Measurements from ENCODE around the gene MRLN. TPM values are rescaled to one million over a fixed set of nuclear protein-coding genes. Genes with fewer than 3 reads are reported as not detected.

Gene MRLN
- total and polyA plus RNA-seq, 2 experiments from 2014 or later: not detected

DNA sequence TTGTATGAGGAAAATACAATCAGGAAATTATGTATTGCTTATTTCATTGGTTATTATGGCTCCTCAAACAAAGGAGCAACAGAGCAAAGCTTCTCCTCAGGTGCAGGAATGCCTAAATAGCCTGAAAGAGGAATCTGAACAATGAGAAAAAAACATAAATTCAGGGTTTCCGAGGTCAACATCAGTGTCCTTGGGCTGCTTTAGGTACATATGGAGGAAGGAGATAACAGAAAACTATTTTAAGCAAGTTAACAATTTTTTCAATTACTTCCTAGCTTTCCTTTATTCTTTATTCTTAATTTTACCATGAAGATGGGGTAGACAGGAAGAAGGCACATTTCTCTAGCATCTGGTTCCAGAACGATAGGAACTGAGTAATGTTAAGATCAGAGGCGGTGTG is 57.6 kb downstream of the MRLN start:
- TF ChIP-seq EZH2 (IDR thresholded peaks at IDR 0.05; ENCODE audit: borderline replicate concordance) (no peak), CTCF (IDR thresholded peaks at IDR 0.05; ENCODE audit: poor library complexity) (no peak), EZH2phosphoT487 (IDR thresholded peaks at IDR 0.05; ENCODE audit: low read depth, severe bottlenecking, unreplicated experiment) (no peak)
- no peaks in the 10 kb centered on the region for H3K9me2 ChIP-seq (replicated peaks; ENCODE audit: insufficient read depth)
- no peak overlapping the region for H3K4me2 ChIP-seq
- no peaks in the 10 kb centered on the region for H4K20me1 ChIP-seq (ENCODE audit: insufficient read depth, poor library complexity, severe bottlenecking)
- no peaks in the 10 kb centered on the region for H3K27me3 ChIP-seq
- no peak overlapping the region for H2AFZ ChIP-seq
- 92% methylated on average over 3 of the region's 3 CpGs for WGBS (ENCODE audit: low lambda C conversion rate, missing lambda C conversion rate)
- no peaks in the 10 kb centered on the region for H3K9me3 ChIP-seq (ENCODE audit: low read depth)
- no peaks in the 10 kb centered on the region for H3K79me2 ChIP-seq
- no peaks in the 10 kb centered on the region for H3K4me1 ChIP-seq (ENCODE audit: insufficient read depth)
- no peaks in the 10 kb centered on the region for H3K36me3 ChIP-seq (replicated peaks; ENCODE audit: insufficient read depth, low read depth)
- no peak overlapping the region for H3K27ac ChIP-seq
- no peak for DNase-seq (ENCODE audit: low spot score)
- H3K4me3 ChIP-seq: no peak overlapping the region

- 100% methylated on average over 1 of the region's 1 CpG for WGBS (ENCODE audit: low lambda C conversion rate, missing lambda C conversion rate)
- no peaks in the 10 kb centered on the region for H3K9me2 ChIP-seq (replicated peaks; ENCODE audit: insufficient read depth)
- no peak overlapping the region for H3K4me2 ChIP-seq
These were observed 58.3 kb downstream of the MRLN start for GRCh38 chr10:59694936-59695335.

DNA sequence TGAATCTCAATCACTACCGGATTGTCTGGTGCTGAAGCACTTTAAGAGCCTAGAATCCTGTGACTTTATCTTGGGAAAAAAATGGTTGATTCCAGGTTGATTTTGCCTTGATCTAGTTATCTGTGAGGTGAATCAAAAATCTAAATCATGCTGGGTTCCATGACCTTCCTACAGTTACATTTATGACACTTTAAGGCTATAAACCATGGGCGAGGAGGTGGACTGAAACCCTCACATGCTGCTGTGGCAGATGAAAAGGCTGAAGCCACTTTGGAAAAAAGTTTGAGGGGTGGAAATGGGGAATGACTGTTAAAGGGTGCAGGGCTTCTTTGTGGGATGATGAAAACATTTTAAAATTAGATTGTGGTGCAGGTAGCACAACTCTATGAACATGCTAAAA is 61.1 kb downstream of the MRLN start:
- Histone ChIP-seq H3K9me3 (ENCODE audit: low read depth) (no peaks in the 10 kb centered on the region), H3K4me3 (no peak overlapping the region), H3K27ac (no peak overlapping the region), H3K79me2 (no peaks in the 10 kb centered on the region), H4K20me1 (ENCODE audit: insufficient read depth, poor library complexity, severe bottlenecking) (no peaks in the 10 kb centered on the region), H3K9me2 (replicated peaks; ENCODE audit: insufficient read depth) (no peaks in the 10 kb centered on the region), H3K4me1 (ENCODE audit: insufficient read depth) (no peaks in the 10 kb centered on the region), H2AFZ (no peak overlapping the region), H3K27me3 (no peaks in the 10 kb centered on the region), H3K36me3 (replicated peaks; ENCODE audit: insufficient read depth, low read depth) (no peaks in the 10 kb centered on the region), H3K4me2 (no peak overlapping the region)
- TF ChIP-seq EZH2phosphoT487 (IDR thresholded peaks at IDR 0.05; ENCODE audit: low read depth, severe bottlenecking, unreplicated experiment): no peak
- TF ChIP-seq CTCF (IDR thresholded peaks at IDR 0.05; ENCODE audit: poor library complexity): no peak
- TF ChIP-seq EZH2 (IDR thresholded peaks at IDR 0.05; ENCODE audit: borderline replicate concordance): no peak
- DNase-seq (ENCODE audit: low spot score): no peak
- WGBS (ENCODE audit: low lambda C conversion rate, missing lambda C conversion rate): 78% methylated on average over 2 of the region's 2 CpGs

More at GRCh38 chr10:59694936-59695335, 58.3 kb downstream of the MRLN start:
- Histone ChIP-seq H3K36me3 (replicated peaks; ENCODE audit: insufficient read depth, low read depth) (no peaks in the 10 kb centered on the region), H3K79me2 (no peaks in the 10 kb centered on the region), H4K20me1 (ENCODE audit: insufficient read depth, poor library complexity, severe bottlenecking) (no peaks in the 10 kb centered on the region), H2AFZ (no peak overlapping the region), H3K4me3 (no peak overlapping the region), H3K4me1 (ENCODE audit: insufficient read depth) (no peaks in the 10 kb centered on the region), H3K27me3 (no peaks in the 10 kb centered on the region), H3K9me3 (ENCODE audit: low read depth) (no peaks in the 10 kb centered on the region), H3K27ac (no peak overlapping the region)
- TF ChIP-seq EZH2 (IDR thresholded peaks at IDR 0.05; ENCODE audit: borderline replicate concordance): no peak
- no peak for TF ChIP-seq EZH2phosphoT487 (IDR thresholded peaks at IDR 0.05; ENCODE audit: low read depth, severe bottlenecking, unreplicated experiment)
- TF ChIP-seq CTCF (IDR thresholded peaks at IDR 0.05; ENCODE audit: poor library complexity): no peak
- no peak for DNase-seq (ENCODE audit: low spot score)

GRCh38 chr10:59688921-59689351 is 64.3 kb downstream of the MRLN start:
- DNase-seq (ENCODE audit: low spot score): no peak
- TF ChIP-seq EZH2 (IDR thresholded peaks at IDR 0.05; ENCODE audit: borderline replicate concordance) (no peak), CTCF (IDR thresholded peaks at IDR 0.05; ENCODE audit: poor library complexity) (no peak), EZH2phosphoT487 (IDR thresholded peaks at IDR 0.05; ENCODE audit: low read depth, severe bottlenecking, unreplicated experiment) (no peak)
- Histone ChIP-seq H3K27ac (no peak overlapping the region), H3K9me2 (replicated peaks; ENCODE audit: insufficient read depth) (no peaks in the 10 kb centered on the region), H3K9me3 (ENCODE audit: low read depth) (no peaks in the 10 kb centered on the region), H3K27me3 (no peaks in the 10 kb centered on the region), H3K4me3 (no peak overlapping the region), H3K79me2 (no peaks in the 10 kb centered on the region), H3K36me3 (replicated peaks; ENCODE audit: insufficient read depth, low read depth) (no peaks in the 10 kb centered on the region), H3K4me1 (ENCODE audit: insufficient read depth) (no peaks in the 10 kb centered on the region), H4K20me1 (ENCODE audit: insufficient read depth, poor library complexity, severe bottlenecking) (no peaks in the 10 kb centered on the region), H2AFZ (no peak overlapping the region), H3K4me2 (no peak overlapping the region)
- 89% methylated on average over 5 of the region's 5 CpGs for WGBS (ENCODE audit: low lambda C conversion rate, missing lambda C conversion rate)

All from hepatocyte (in vitro differentiated cells).